HG03442 (cell line): ENCODE data around the gene CD300H.

ENCODE experiments used
- ATAC-seq: cut with Tn5 transposase; IDR thresholded peaks from one replicate; pipeline ENCODE4 v1.9.1; 2021; ENCODE audit warnings: mild to moderate bottlenecking, moderate library complexity; ENCODE audit not compliant: unreplicated experiment

The CD300H gene

DNA sequence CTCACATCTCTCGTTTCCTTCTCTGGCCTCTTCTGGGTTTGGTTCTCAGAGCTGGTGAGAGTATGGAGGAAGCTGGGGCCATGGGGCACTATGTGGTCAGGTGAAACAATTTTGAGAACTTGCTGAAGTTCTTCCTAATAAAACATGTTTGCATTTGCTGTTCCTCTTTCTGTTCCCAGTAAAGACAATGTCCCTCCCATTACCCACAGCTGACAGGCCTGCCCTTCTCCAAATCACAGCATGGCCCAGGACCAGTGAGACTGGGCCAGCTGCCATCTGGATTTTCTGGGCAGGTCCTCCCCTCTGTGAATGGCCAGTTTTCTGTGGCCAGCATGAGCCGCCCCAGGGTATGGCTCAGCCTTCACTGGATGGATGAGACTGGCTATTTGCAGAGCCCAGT is at the start of gene CD300H:
CD300H (minus strand) TSS at position 113 of the 400 bp plus-strand sequence.
- no peak for ATAC-seq

- no peak for ATAC-seq
Observed at GRCh38 chr17:74616696-74617095, 49.4 kb upstream of the CD300H start.

GRCh38 chr17:74612046-74612445 is 44.7 kb upstream of the CD300H start:
- no peak for ATAC-seq

GRCh38 chr17:74610108-74610507 is 42.8 kb upstream of the CD300H start:
- ATAC-seq, result no peak

DNA sequence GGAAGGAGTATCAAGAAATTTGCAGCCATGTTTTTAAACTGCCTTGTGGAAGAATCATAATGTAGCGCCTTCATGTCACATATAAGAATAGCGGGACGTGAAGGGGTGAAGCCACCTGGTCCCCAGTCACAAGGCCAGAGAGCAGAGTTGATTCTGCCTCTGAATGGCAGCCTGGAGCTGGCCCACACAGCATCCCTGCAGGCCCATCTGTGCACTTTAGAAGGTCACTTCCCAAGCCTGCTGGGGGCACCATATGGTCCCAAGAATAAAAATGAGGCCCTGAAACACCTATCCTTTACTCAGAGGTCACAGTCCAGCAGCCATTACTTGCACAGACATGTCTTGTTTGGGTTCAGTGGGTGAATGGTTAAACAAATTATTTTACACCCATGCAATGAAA is 41.2 kb upstream of the CD300H start:
- ATAC-seq, result no peak

- ATAC-seq, result no peak
Observed at GRCh38 chr17:74607221-74607620, 39.9 kb upstream of the CD300H start.

DNA sequence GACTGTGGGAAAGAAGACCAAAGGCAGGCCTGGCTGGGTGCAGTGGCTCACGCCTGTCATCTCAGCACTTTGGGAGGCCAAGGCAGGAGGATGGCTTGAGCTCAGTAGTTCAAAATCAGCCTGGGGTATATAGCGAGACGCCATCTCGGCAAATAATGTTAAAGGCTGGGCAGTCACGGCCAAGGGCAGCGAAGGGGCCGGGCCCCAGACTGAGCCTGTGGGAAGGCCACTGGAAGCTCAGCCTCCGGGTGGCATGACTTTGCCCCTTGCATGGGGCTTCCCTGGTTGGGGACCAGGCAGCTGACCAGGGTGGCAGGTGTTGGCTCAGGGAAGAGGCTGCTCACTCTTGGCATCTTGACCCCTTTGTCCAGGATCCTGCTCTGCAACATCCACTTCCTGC is 38.7 kb upstream of the CD300H start:
- no peak for ATAC-seq

DNA sequence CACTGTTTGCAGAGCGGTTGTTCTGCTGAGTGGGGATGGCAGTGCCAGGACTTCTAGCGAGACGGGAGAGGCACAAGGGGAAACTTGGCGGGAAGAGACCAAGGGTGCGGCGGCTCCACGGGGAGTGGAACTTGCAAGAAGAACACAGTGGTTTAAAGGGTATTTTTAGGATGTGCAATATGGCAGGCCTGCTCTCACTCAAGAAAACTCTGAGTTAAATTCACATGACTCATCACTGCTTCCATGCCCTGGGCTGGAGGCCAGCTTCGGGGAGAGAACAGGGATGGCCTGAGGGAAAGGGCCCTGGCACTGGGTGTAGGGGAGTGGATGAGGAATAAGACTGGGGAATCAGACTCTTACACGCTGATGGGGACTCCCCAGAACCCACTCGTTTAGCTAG is 38.1 kb upstream of the CD300H start:
- ATAC-seq, result no peak

GRCh38 chr17:74604761-74605160 is 37.5 kb upstream of the CD300H start:
- no peak for ATAC-seq

DNA sequence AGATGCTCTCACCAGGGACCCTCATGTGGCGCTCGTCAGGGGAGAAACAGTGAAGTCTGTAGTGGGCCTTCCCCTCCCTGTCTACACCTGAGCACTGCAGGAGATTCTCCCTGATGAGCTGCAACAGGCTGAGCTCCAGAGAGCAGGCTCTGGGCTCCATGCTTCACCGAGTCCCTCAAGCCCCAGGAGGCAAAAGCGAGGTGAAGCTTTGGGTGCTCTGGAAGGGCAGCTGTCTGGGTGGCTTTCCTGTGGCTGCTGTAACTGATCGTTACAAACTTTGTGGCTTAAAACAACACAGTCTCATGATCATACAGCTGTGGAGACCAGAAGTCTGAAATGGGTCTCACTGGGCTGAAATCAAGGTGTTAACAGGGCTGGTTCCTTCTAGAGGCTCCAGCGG is 36.9 kb upstream of the CD300H start:
- no peak for ATAC-seq

- no peak for ATAC-seq
Observed at GRCh38 chr17:74603746-74604145, 36.4 kb upstream of the CD300H start.

DNA sequence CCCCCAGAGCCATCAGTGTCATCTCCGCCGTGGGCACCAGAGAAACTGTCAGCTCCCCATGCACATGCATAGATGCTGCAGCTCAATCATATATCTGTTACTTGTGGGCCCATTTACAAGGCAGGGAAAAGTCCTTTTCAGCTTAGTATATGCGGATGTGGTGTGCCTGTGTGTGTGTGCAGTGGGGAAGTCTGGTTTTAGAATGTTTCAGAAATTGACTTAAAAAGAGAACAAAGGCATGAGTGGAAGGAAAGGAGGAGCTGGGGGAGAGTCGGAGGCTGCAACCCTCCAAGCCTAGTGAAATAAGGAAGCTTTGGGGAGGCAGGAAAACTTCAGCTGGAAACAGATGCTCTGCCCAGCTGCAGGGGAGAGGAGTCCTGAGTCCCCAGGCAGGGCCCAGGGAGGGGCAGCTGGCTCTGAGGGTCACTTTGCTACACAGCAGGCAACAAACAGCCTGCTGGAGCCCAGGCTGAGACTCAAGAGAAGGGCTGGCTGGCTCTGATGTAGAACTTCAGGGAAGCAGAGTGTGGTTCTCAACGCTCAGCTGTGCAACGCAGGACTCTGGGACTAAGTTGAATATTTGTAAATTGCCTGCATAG is 35.8 kb upstream of the CD300H start:
- no peak for ATAC-seq

GRCh38 chr17:74601944-74602572 is 34.7 kb upstream of the CD300H start:
- ATAC-seq, result no peak

DNA sequence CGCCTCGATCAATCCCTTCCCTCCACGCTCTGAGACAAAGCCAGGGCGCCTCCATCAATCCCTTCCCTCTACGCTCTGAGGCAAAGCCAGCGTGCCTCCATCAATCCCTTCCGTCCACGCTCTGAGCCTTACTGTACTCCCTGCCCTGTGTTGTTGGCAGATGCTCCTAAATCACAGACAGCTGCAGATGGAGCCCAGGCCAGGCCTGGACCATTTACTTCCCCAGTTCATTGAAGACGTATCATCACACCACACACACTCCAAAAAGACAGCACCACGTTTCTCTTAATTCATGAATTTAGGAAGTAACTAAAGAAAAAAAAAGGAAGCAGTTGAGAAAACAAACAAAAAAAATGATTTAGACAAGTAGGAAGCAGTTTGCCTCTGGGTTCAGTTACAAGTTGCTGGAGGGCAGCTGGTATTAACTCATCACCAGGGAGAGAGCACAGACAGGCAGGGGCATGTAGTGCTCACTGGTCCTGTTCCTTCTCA is 32.2 kb upstream of the CD300H start:
- no peak for ATAC-seq

GRCh38 chr17:74599023-74599399 is 31.7 kb upstream of the CD300H start:
- ATAC-seq, result no peak

GRCh38 chr17:74598346-74599022 is 31.2 kb upstream of the CD300H start:
- no peak for ATAC-seq

- no peak for ATAC-seq
Observed at GRCh38 chr17:74597069-74597790, 29.9 kb upstream of the CD300H start.

DNA sequence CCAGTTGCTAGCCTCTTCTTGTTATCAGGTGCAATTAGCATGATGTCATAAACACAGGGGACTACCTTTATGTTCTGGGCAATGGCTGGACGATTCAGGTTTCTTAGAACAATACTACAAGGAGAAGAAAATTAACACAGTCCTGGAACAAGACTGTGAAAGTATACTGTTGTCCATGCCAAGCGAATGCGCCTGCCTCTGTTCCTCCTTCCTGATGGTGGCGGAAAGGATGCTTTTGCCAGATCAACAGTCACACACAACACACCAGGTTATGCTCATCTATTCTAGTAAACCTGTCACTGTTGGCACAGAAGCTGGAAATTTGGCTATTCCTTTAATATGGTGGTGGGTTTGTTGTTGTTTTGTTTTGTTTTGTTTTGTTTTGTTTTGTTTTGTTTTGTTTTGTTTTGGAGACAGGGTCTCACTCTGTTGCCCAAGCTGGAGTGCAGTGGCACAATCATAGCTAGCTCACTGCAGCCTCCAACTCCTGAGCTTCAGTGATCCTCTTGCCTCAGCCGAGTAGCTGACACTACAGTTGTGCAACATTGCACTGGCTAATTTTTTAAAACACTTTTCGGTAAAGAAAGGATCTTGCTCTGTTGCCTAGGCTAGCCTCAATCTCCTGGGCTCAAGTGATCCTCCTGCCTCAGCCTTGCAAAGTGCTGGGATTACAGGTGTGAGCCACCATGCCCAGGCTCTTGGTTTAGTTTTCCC is 27.9 kb upstream of the CD300H start:
- no peak for ATAC-seq

GRCh38 chr17:74592087-74592990 is 25.0 kb upstream of the CD300H start, which contains the start of gene CD300LD:
CD300LD (minus strand) TSS chr17:74592283; CDS start chr17:74592202, 81 bp downstream.
- no peak for ATAC-seq

GRCh38 chr17:74591503-74591902 is 24.2 kb upstream of the CD300H start:
- no peak for ATAC-seq
